GM12874 (cell line): ENCODE data around the gene SPRR2B.

Experiments used
- CTCF ChIP-seq: IDR thresholded peaks from 2 replicates; pipeline ENCODE4 v1.5.1; 2011; ENCODE audit warnings: low read depth, mild to moderate bottlenecking, control low read depth, low read length, moderate library complexity; ENCODE audit not compliant: insufficient read depth

SPRR2B gene

GRCh38 chr1:153071511-153071910 is at the start of gene SPRR2B:
SPRR2B (minus strand) TSS chr1:153071611; CDS start chr1:153070839, 772 bp downstream.
- no peak for TF ChIP-seq CTCF

- no peak for TF ChIP-seq CTCF
These were observed 49.5 kb upstream of the SPRR2B start for GRCh38 chr1:153120945-153121344.

- no peak for TF ChIP-seq CTCF
These were observed 48.1 kb upstream of the SPRR2B start for GRCh38 chr1:153119491-153119971.

GRCh38 chr1:153113416-153113815 is 42.0 kb upstream of the SPRR2B start, which contains the start of gene SPRR2F:
SPRR2F (minus strand) TSS chr1:153113516; CDS start chr1:153112733, 783 bp downstream.
- no peak for TF ChIP-seq CTCF

GRCh38 chr1:153100245-153100644 is 28.8 kb upstream of the SPRR2B start:
- TF ChIP-seq CTCF = no peak

- TF ChIP-seq CTCF = no peak
These were observed 28.1 kb upstream of the SPRR2B start for GRCh38 chr1:153099461-153100045.

GRCh38 chr1:153095764-153096163 is 24.4 kb upstream of the SPRR2B start:
- no peak for TF ChIP-seq CTCF
